Upper lobe of right lung (tissue), 1 donor: ENCODE data around the gene PSMB5. TPM values are rescaled to one million over a fixed set of nuclear protein-coding genes. Genes with fewer than 3 reads are reported as not detected.

Experiments
- ATAC-seq: fragments of 200-7000 bp; cut with Tn5 transposase; one replicate; pipeline ENCODE4 v1.9.1; 2020; ENCODE audit warnings: mild to moderate bottlenecking, moderate library complexity
- DNase-seq: peaks from one replicate; pipeline ENCODE4 v3.0.0-alpha.2; 2020
- H3K27ac ChIP-seq: fragments of 200-600 bp; one replicate; pipeline ENCODE4 v1.8.0; 2022
- H3K27me3 ChIP-seq: fragments of 200-600 bp; one replicate; pipeline ENCODE4 v1.8.0; 2022; ENCODE audit warnings: mild to moderate bottlenecking
- H3K36me3 ChIP-seq: fragments of 200-600 bp; one replicate; pipeline ENCODE4 v1.8.0; 2022
- H3K4me1 ChIP-seq: fragments of 200-600 bp; one replicate; pipeline ENCODE4 v1.8.0; 2022
- H3K4me3 ChIP-seq: fragments of 200-600 bp; one replicate; pipeline ENCODE4 v1.8.0; 2022; ENCODE audit warnings: mild to moderate bottlenecking
- H3K9me3 ChIP-seq: fragments of 200-600 bp; one replicate; pipeline ENCODE4 v1.8.0; 2022
- CTCF ChIP-seq: fragments of 200-600 bp; IDR thresholded peaks from one replicate; pipeline ENCODE4 v1.8.0; 2022; ENCODE audit warnings: antibody characterized with exemption
- intact Hi-C: fragments of 100-400 bp; cut with DNase I; formaldehyde crosslinking; loops from one replicate; pipeline ENCODE4 v1.11.0; 2022
- total RNA-seq: library from RNA; stranded (reverse); fragmentation: NEBNext Ultra II Directional; extraction: Animal tissue kit (Norgen Biotek cat#: 25700); gene quantifications from one replicate; pipeline ENCODE4 v1.2.1, GENCODE V29; 2021
- donor health status: DM: no; HTN: yes; CAD: no; lungs with severe emphysema.

Gene PSMB5
- total RNA-seq, 1 donor from 2014 or later = 75.7 TPM

GRCh38 chr14:23047751-23048693, 13.3 kb upstream of the PSMB5 start:
- ATAC-seq (no peak), DNase-seq (no peak)
- H3K36me3 ChIP-seq = no peaks in the 10 kb centered on the region
- peak overlapping the region; percentile 37 for H3K27ac ChIP-seq
- H3K9me3 ChIP-seq = no peaks in the 10 kb centered on the region
- intact Hi-C loops = no loop called here
- H3K27me3 ChIP-seq = no peaks in the 10 kb centered on the region
- no peak for TF ChIP-seq CTCF
- H3K4me3 ChIP-seq = no peak overlapping the region
- H3K4me1 ChIP-seq = peaks cover 12% of the 10 kb centered on the region

- Histone ChIP-seq H3K4me1 (peaks cover 12% of the 10 kb centered on the region), H3K27ac (peak overlapping the region; percentile 37), H3K9me3 (no peaks in the 10 kb centered on the region), H3K27me3 (no peaks in the 10 kb centered on the region), H3K4me3 (no peak overlapping the region), H3K36me3 (no peaks in the 10 kb centered on the region)
- TF ChIP-seq CTCF = no peak
- peak; percentile 11 for ATAC-seq
- no peak for DNase-seq
- intact Hi-C loops = no loop called here
Observed at GRCh38 chr14:23047034-23047634, 12.4 kb upstream of the PSMB5 start.

DNA sequence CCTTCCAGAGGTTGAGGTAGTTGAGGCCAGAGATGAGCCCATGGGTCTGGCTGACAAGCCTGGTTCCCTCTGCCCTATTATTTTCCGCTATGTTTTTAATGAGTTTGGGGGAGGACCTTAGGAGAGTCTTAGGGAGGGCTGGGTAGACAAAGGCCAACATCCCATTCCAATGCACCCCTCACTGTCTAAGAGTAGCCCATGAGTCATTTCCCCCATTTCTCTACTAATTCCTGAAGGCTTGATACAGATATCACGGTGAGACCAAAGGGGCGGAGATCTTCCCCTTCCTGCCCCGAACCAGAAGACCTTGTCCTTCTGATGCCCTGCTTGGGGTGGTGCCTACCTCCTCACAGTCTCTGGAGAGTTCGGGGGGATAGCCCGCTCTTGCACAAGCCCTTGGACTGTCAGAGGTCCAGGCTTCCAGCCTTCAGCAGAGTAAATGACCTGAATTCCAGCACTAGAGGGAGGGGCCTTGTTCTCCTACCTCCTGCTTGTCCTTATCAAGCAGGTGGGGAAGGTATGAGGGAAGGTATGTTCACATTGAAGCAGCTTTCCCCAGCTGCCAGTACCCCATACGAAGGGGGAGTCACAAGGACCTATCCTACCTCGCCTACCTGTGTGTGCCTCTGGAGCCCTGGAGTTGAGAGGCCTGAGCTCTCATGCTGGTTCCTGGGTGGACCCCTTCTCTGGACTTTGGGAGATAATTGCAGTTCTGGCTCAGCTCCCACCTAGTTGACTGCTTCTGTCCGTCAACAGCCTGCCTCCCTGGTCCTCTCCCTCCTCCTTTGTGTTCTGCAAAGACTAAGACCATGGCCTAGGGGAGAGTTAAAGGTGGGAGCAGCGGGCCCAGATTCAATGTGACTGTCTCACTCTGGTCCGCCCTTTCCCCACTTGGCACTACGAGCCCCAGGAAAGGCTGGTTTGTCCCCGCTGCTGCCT, 11.0 kb upstream of the PSMB5 start:
- DNase-seq (no peak), ATAC-seq (peak; percentile 42)
- H3K36me3 ChIP-seq = no peaks in the 10 kb centered on the region
- no peaks in the 10 kb centered on the region for H3K9me3 ChIP-seq
- H3K4me3 ChIP-seq = no peak overlapping the region
- no peak overlapping the region for H3K27ac ChIP-seq
- no peak for TF ChIP-seq CTCF
- H3K4me1 ChIP-seq = peaks cover 12% of the 10 kb centered on the region
- intact Hi-C loops = no loop called here
- H3K27me3 ChIP-seq = no peaks in the 10 kb centered on the region

DNA sequence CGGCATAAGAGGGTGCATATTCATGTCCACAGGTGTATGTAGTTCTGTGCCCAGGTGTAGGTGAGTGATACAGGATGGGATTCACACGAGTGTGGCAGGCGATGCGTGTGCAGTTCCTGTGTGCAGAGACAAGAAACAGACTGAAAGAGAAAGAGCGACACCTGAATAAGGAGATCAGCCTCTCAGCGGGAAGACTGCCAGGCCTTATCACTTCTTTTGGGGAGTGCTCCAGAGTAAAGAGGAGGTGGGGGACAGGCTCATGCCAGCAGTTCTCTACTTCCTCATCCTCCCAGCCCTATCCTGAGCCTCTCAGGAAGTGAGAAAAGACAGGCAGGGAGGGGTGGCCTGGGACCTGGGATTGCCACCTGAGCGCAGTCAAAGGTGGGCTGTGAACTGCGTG, 10.1 kb upstream of the PSMB5 start:
- no peak for TF ChIP-seq CTCF
- ATAC-seq = no peak
- H3K27me3 ChIP-seq = no peaks in the 10 kb centered on the region

DNA sequence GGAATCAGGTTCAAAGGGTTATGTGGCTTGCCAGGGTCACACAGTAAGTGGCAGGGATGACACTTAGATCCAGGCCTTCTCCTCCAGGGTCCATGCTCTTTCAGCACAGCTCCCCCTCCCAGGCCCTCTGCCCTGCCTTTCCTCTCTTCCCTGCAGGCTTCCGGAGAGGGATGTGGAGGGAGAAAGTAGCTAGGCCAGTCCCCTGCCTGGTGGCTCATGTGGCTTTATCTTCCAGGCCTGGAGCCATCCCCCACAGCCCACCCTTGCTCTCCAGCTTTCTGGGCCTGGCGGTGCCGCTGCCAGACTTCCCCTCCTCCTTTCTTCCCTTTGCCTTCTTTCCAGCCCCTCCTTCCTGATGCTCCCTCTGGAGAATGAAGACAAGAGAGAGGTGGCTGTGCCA, 9.1 kb upstream of the PSMB5 start:
- DNase-seq = no peak
- no peak for TF ChIP-seq CTCF
- no peak for ATAC-seq
- H3K36me3 ChIP-seq = no peaks in the 10 kb centered on the region
- H3K27me3 ChIP-seq = no peaks in the 10 kb centered on the region
- no peaks in the 10 kb centered on the region for H3K9me3 ChIP-seq
- no peak overlapping the region for H3K27ac ChIP-seq
- intact Hi-C loops = no loop called here
- H3K4me1 ChIP-seq = peaks cover 12% of the 10 kb centered on the region
- H3K4me3 ChIP-seq = no peak overlapping the region

More for the DNA sequence above, 10.1 kb upstream of the PSMB5 start:
- Histone ChIP-seq H3K36me3 (no peaks in the 10 kb centered on the region), H3K9me3 (no peaks in the 10 kb centered on the region), H3K27ac (no peak overlapping the region), H3K4me1 (peaks cover 12% of the 10 kb centered on the region), H3K4me3 (no peak overlapping the region)
- no peak for DNase-seq
- intact Hi-C loops = no loop called here
